ENCODE data around the gene INO80. TPM values are rescaled to one million over a fixed set of nuclear protein-coding genes. Genes with fewer than 3 reads are reported as not detected.

Gene INO80
- total RNA-seq, 2 experiments from 2014 or later, result 14.0 to 16.8 TPM

- Mint-ChIP-seq H3K4me1 (ENCODE audit: low read depth) (no peaks in the 10 kb centered on the region), H3K4me3 (no peak overlapping the region), H3K36me3 (ENCODE audit: low read depth) (peaks cover 20% of the 10 kb centered on the region), H3K9me3 (no peaks in the 10 kb centered on the region), H3K27ac (no peak overlapping the region), H3K27me3 (ENCODE audit: low read depth) (no peaks in the 10 kb centered on the region)
- no peak for DNase-seq
- intact Hi-C loops (cut with micrococcal nuclease), result no loop called here
- CTCF ChIA-PET, result interaction anchor here (0.8 to 8.8 kb wide), 5 partner anchors 9 to 167 kb away, joined by 3 to 76 read pairs (median 3); no protein-coding TSS in a partner anchor
These were observed 90.7 kb downstream of the INO80 start for GRCh38 chr15:41025393-41025792.

DNA sequence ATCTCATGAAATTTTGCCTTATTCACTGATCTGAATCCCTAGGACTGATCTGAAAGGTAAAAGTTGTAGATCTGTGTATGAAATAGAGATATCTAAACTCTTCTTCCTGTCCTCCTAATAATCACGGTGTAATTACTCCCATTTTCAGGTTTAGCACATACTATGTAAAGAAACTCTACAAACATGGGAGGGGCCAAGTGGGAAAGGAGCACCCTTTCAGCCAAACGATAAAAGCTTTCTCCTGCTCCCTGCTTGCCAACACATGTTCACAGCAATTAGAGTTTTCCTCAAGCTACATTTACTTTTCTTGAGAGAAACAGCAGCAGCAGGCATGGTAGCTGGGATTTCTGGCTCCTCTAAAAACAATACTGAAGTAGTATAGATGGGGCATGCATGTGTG is 91.2 kb downstream of the INO80 start:
- no peaks in the 10 kb centered on the region for H3K4me1 Mint-ChIP-seq (ENCODE audit: low read depth)
- no peak for DNase-seq
- no peak overlapping the region for H3K27ac Mint-ChIP-seq
- peaks cover 22% of the 10 kb centered on the region for H3K36me3 Mint-ChIP-seq (ENCODE audit: low read depth)
- no peaks in the 10 kb centered on the region for H3K9me3 Mint-ChIP-seq
- H3K4me3 Mint-ChIP-seq, result no peak overlapping the region
- intact Hi-C loops (cut with micrococcal nuclease), result loop anchor here (5.0 kb wide), 1 partner anchor 83 kb away; no protein-coding TSS in a partner anchor
- H3K27me3 Mint-ChIP-seq (ENCODE audit: low read depth), result no peaks in the 10 kb centered on the region
- CTCF ChIA-PET, result interaction anchor here (0.8 to 8.8 kb wide), 4 partner anchors 9 to 120 kb away, joined by 3 to 76 read pairs (median 4); no protein-coding TSS in a partner anchor

DNA sequence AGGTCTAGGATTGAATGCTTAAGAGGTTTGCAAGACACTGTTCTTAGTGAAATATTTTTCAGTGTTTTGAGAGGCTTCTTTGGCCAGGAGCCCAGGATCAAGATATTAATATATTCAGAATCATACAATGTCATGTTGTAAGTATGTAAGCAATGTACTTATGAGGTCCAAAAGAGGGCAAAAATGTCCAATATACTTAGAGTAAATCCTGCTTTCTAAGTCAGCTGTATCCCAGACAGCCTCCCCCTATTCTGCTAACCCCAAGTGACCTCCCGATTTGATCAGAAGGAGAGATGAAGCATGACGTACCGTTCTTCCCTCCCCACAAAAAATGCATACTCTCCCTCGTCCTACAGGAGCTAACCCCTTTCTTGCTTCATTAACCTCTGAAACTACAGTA is 91.9 kb downstream of the INO80 start:
- H3K36me3 Mint-ChIP-seq (ENCODE audit: low read depth), result peaks cover 22% of the 10 kb centered on the region
- intact Hi-C loops (cut with micrococcal nuclease), result loop anchor here (5.0 kb wide), 1 partner anchor 82 kb away; no protein-coding TSS in a partner anchor
- no peaks in the 10 kb centered on the region for H3K9me3 Mint-ChIP-seq
- H3K27me3 Mint-ChIP-seq (ENCODE audit: low read depth), result no peaks in the 10 kb centered on the region
- H3K4me1 Mint-ChIP-seq (ENCODE audit: low read depth), result no peaks in the 10 kb centered on the region
- no peak for DNase-seq
- H3K27ac Mint-ChIP-seq, result no peak overlapping the region
- H3K4me3 Mint-ChIP-seq, result no peak overlapping the region
- CTCF ChIA-PET, result interaction anchor here (0.6 to 8.8 kb wide), 3 partner anchors 28 to 119 kb away, joined by 3 to 76 read pairs (median 5); no protein-coding TSS in a partner anchor

- no peak overlapping the region for H3K27ac Mint-ChIP-seq
- peaks cover 27% of the 10 kb centered on the region for H3K36me3 Mint-ChIP-seq (ENCODE audit: low read depth)
- H3K4me1 Mint-ChIP-seq (ENCODE audit: low read depth), result no peaks in the 10 kb centered on the region
- H3K9me3 Mint-ChIP-seq, result no peaks in the 10 kb centered on the region
- no peaks in the 10 kb centered on the region for H3K27me3 Mint-ChIP-seq (ENCODE audit: low read depth)
- CTCF ChIA-PET, result interaction anchor here (0.6 to 8.8 kb wide), 5 partner anchors 76 to 350 kb away, joined by 3 to 76 read pairs (median 3); no protein-coding TSS in a partner anchor
- no peak overlapping the region for H3K4me3 Mint-ChIP-seq
- intact Hi-C loops (cut with micrococcal nuclease), result loop anchor here (1.0 to 5.0 kb wide), 2 partner anchors 80 to 118 kb away; no protein-coding TSS in a partner anchor
- peak; percentile 56 for DNase-seq
These were observed 93.5 kb downstream of the INO80 start for GRCh38 chr15:41022487-41023090.

DNA sequence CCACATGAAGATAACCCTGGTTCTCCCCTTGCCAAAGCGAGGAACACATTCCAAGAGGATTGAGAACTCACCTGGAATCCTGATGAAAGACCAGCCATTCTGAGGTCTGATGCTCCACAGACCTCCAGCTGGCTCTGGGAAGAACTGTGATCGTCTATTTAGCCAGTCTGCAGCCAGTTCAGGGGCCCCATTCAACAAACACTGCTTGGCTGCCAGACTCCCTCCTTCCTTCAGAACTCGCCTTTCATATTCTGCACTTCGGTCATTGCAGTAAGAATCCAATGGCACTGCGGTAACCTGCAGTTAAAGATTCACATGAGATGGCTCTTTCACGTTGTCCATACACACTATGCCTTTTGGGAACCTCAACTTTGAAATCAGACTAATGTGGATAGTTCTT is 95.3 kb downstream of the INO80 start:
- Mint-ChIP-seq H3K4me3 (no peak overlapping the region), H3K4me1 (ENCODE audit: low read depth) (no peaks in the 10 kb centered on the region), H3K9me3 (no peaks in the 10 kb centered on the region), H3K36me3 (ENCODE audit: low read depth) (peaks cover 21% of the 10 kb centered on the region), H3K27ac (no peak overlapping the region), H3K27me3 (ENCODE audit: low read depth) (no peaks in the 10 kb centered on the region)
- CTCF ChIA-PET, result interaction anchor here (1.3 to 8.8 kb wide), 2 partner anchors 79 to 115 kb away, joined by 7 to 76 read pairs; no protein-coding TSS in a partner anchor
- intact Hi-C loops (cut with micrococcal nuclease), result loop anchor here (5.0 kb wide), 1 partner anchor 79 kb away; no protein-coding TSS in a partner anchor
- DNase-seq, result no peak

- no peaks in the 10 kb centered on the region for H3K9me3 Mint-ChIP-seq
- DNase-seq, result no peak
- no peak overlapping the region for H3K4me3 Mint-ChIP-seq
- CTCF ChIA-PET, result interaction anchor here (8.8 kb wide), 1 partner anchor 115 kb away, joined by 76 read pairs; no protein-coding TSS in a partner anchor
- H3K27ac Mint-ChIP-seq, result no peak overlapping the region
- H3K36me3 Mint-ChIP-seq (ENCODE audit: low read depth), result peaks cover 21% of the 10 kb centered on the region
- intact Hi-C loops (cut with micrococcal nuclease), result loop anchor here (5.0 kb wide), 1 partner anchor 78 kb away; no protein-coding TSS in a partner anchor
- no peaks in the 10 kb centered on the region for H3K4me1 Mint-ChIP-seq (ENCODE audit: low read depth)
- no peaks in the 10 kb centered on the region for H3K27me3 Mint-ChIP-seq (ENCODE audit: low read depth)
These were observed 95.8 kb downstream of the INO80 start for GRCh38 chr15:41020311-41020710.

DNA sequence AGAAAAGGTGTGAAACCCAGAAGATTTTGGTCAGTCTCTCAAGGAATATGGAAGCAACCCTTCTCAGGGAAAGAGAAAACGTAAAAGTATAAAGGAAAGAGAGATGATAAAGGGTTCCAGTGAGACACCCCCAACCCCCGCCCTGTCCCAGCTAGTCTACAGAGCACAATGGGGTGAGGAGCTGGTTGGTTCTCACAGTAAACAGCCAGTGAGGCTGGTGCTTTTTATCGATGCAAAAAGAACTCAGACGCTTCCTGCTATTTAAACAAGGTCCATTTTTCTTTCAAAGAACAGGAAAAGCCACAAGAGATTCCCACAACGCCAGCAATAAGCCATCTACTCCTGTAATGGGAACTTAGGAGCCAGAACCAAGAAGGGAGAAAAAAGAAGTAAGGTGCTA is 96.9 kb downstream of the INO80 start:
- H3K27ac Mint-ChIP-seq, result no peak overlapping the region
- intact Hi-C loops (cut with micrococcal nuclease), result no loop called here
- CTCF ChIA-PET, result interaction anchor here (8.8 kb wide), 1 partner anchor 114 kb away, joined by 76 read pairs; no protein-coding TSS in a partner anchor

DNA sequence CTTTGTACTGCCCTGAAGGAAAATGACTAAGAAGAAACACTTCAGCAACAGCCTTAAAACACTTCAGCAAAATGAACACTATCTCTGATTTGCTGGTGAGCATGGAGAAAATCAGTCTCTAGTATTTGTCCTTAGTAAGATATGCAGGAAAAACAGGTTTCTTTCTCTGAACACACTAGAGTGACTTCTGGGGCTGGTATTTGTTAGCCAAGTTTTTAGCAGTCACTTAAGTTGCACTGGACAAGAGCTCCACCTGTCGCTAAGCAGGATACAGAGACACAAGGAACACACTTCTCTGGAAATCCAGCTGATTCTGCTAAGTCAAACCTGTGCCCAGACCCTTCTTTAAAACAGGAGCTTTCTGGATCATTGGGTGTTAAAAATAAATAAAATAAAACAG is 97.5 kb downstream of the INO80 start:
- no peaks in the 10 kb centered on the region for H3K27me3 Mint-ChIP-seq (ENCODE audit: low read depth)
- H3K27ac Mint-ChIP-seq, result no peak overlapping the region
- intact Hi-C loops (cut with micrococcal nuclease), result no loop called here
- H3K36me3 Mint-ChIP-seq (ENCODE audit: low read depth), result peaks cover 28% of the 10 kb centered on the region
- no peaks in the 10 kb centered on the region for H3K9me3 Mint-ChIP-seq
- no peaks in the 10 kb centered on the region for H3K4me1 Mint-ChIP-seq (ENCODE audit: low read depth)
- DNase-seq, result no peak
- no peak overlapping the region for H3K4me3 Mint-ChIP-seq
- CTCF ChIA-PET, result interaction anchor here (0.6 to 8.8 kb wide), 4 partner anchors 88 to 488 kb away, joined by 3 to 76 read pairs (median 4); no protein-coding TSS in a partner anchor

More for the DNA sequence above, 96.9 kb downstream of the INO80 start:
- DNase-seq, result no peak
- Mint-ChIP-seq H3K9me3 (no peaks in the 10 kb centered on the region), H3K4me1 (ENCODE audit: low read depth) (no peaks in the 10 kb centered on the region), H3K27me3 (ENCODE audit: low read depth) (no peaks in the 10 kb centered on the region), H3K36me3 (ENCODE audit: low read depth) (peaks cover 26% of the 10 kb centered on the region), H3K4me3 (no peak overlapping the region)

GRCh38 chr15:41017066-41017735 is 98.9 kb downstream of the INO80 start:
- H3K4me1 Mint-ChIP-seq (ENCODE audit: low read depth), result peaks cover 3% of the 10 kb centered on the region
- H3K27ac Mint-ChIP-seq, result peak overlapping the region; percentile 1
- no peaks in the 10 kb centered on the region for H3K9me3 Mint-ChIP-seq
- H3K4me3 Mint-ChIP-seq, result no peak overlapping the region
- H3K36me3 Mint-ChIP-seq (ENCODE audit: low read depth), result peaks cover 30% of the 10 kb centered on the region
- DNase-seq, result no peak
- no peaks in the 10 kb centered on the region for H3K27me3 Mint-ChIP-seq (ENCODE audit: low read depth)
- intact Hi-C loops (cut with micrococcal nuclease), result no loop called here
- CTCF ChIA-PET, result interaction anchor here (0.5 to 8.8 kb wide), 3 partner anchors 49 to 112 kb away, joined by 3 to 76 read pairs (median 3); no protein-coding TSS in a partner anchor

DNA sequence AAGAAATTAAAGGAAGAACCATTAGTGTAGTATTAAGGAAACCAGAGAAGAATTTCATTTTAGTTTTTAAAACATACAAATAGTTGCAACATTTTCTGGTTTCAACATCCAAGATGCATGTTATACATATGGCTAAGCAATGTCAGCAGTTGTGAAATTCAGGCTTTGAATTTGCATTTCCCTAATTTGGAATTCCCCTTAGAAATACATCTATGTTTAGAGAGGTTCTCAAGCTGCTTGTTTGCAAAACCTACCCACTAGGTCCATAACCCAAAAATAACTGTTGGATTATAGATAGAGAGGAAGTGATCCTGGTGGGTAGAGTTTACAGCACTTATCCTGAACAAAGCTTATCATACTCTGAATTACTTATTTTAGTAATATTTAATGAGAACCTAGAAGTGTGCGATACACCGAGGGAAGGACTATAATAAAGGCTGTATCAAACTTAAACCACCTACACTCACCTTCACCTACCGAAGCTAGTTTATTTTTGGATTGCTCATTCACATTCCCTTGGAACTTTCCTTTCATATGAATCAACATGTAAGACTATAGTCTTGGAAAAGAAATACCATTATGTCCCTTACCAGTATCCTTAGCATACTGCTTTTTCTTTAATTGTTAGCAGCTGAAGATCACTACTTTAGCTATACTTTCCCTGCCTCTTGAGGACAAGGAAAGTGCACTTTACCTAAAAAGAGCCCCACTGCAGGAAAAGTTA is 102.2 kb downstream of the INO80 start:
- intact Hi-C loops (cut with micrococcal nuclease), result no loop called here
- Mint-ChIP-seq H3K36me3 (ENCODE audit: low read depth) (peaks cover 25% of the 10 kb centered on the region), H3K9me3 (no peaks in the 10 kb centered on the region), H3K4me3 (no peak overlapping the region), H3K27me3 (ENCODE audit: low read depth) (no peaks in the 10 kb centered on the region), H3K4me1 (ENCODE audit: low read depth) (peaks cover 3% of the 10 kb centered on the region), H3K27ac (no peak overlapping the region)
- CTCF ChIA-PET, result interaction anchor here (0.6 to 1.3 kb wide), 4 partner anchors 59 to 111 kb away, joined by 3 read pairs; no protein-coding TSS in a partner anchor
- DNase-seq, result no peak

GRCh38 chr15:41011055-41011815 is 104.8 kb downstream of the INO80 start:
- Mint-ChIP-seq H3K4me1 (ENCODE audit: low read depth) (peaks cover 3% of the 10 kb centered on the region), H3K36me3 (ENCODE audit: low read depth) (peaks cover 26% of the 10 kb centered on the region), H3K4me3 (no peak overlapping the region), H3K27me3 (ENCODE audit: low read depth) (no peaks in the 10 kb centered on the region), H3K27ac (no peak overlapping the region), H3K9me3 (no peaks in the 10 kb centered on the region)
- intact Hi-C loops (cut with micrococcal nuclease), result no loop called here
- CTCF ChIA-PET, result interaction anchor here (0.6 to 1.2 kb wide), 4 partner anchors 15 to 300 kb away, joined by 3 to 4 read pairs (median 4); no protein-coding TSS in a partner anchor
- DNase-seq, result no peak
